Endothelial cell of umbilical vein (primary cell): ENCODE results near the gene TLDC2. TPM values are rescaled to one million over a fixed set of nuclear protein-coding genes. Genes with fewer than 3 reads are reported as not detected.

ENCODE experiments used
- BruUV-seq: library from RNA; stranded (reverse); fragments of 400-500 nt; replicated peaks from 2 replicates; lab custom pipeline; 2021; lab: Mats Ljungman, UMichigan
- CTCF ChIA-PET: fragments of 300-600, 350-600 bp; sonication (Branson Sonifier 250); formaldehyde crosslinking; loops from one replicate; lab custom pipeline; 2021; ENCODE audit warnings: antibody characterized with exemption, inconsistent platforms; lab: Charles Lee
- POLR2A ChIA-PET: fragments of 300-600, 350-600 bp; sonication (Branson Sonifier 250); formaldehyde crosslinking; loops from one replicate; lab custom pipeline; 2021; ENCODE audit warnings: antibody characterized with exemption, inconsistent platforms; lab: Charles Lee
- DNase-seq: peaks from one replicate; pipeline ENCODE4 v3.0.0-alpha.2; 2011; ENCODE audit warnings: low read depth, low spot score
- FAIRE-seq: peaks from 2 replicates; lab custom pipeline; 2011; peaks lifted over from hg19 to GRCh38; lab: Jason Lieb, UNC
- H2AFZ ChIP-seq: 2 replicates; pipeline ENCODE4 v1.6.0; 2012; ENCODE audit warnings: low read depth, low read length, control low read depth, inconsistent platforms
- H3K27ac ChIP-seq: 2 replicates; pipeline ENCODE4 v1.5.1; 2011; ENCODE audit warnings: low read depth, mild to moderate bottlenecking, control low read depth, low read length, moderate library complexity; ENCODE audit not compliant: insufficient read depth
- H3K27me3 ChIP-seq, 2 experiments: 2 replicates each; pipeline versions ENCODE4 v1.6.0 to v1.6.1; 2011; ENCODE audit warnings: low read length in 2 of 2, mixed read lengths in 1 of 2; ENCODE audit not compliant: control insufficient read depth in 2 of 2, insufficient read depth in 2 of 2
- H3K36me3 ChIP-seq, 2 experiments: 2 replicates in 1 of 2; 3 replicates in 1 of 2; pipeline ENCODE4 v1.5.1; 2011; ENCODE audit warnings: low read length in 2 of 2, mild to moderate bottlenecking in 1 of 2, moderate library complexity in 1 of 2; ENCODE audit not compliant: control insufficient read depth in 2 of 2, insufficient read depth in 2 of 2; ENCODE audit errors: extremely low read depth in 1 of 2
- H3K4me1 ChIP-seq: 3 replicates; pipeline ENCODE4 v1.5.1; 2011; ENCODE audit warnings: mild to moderate bottlenecking, low read length; ENCODE audit not compliant: control insufficient read depth, insufficient read depth; ENCODE audit errors: extremely low read depth
- H3K4me2 ChIP-seq: 2 replicates; pipeline ENCODE4 v1.6.1; 2011; ENCODE audit warnings: low read length, control low read depth, mixed read lengths; ENCODE audit not compliant: insufficient read depth
- H3K4me3 ChIP-seq, 3 experiments: fragments of 200-600 bp in 1 of 3; sonication (generic), shearing (Covaris generic) in 1 of 3; replicated peaks in 1 of 3; 2 replicates each; pipeline ENCODE4 v1.5.1; 2011 to 2016; ENCODE audit warnings: control low read depth in 3 of 3, low read length in 3 of 3, mild to moderate bottlenecking in 2 of 3, inconsistent platforms in 1 of 3, low read depth in 1 of 3, moderate library complexity in 1 of 3; ENCODE audit not compliant: insufficient read depth in 1 of 3
- H3K79me2 ChIP-seq: 2 replicates; pipeline ENCODE4 v1.6.0; 2012; ENCODE audit warnings: low read length, inconsistent platforms; ENCODE audit not compliant: control insufficient read depth, insufficient read depth
- H3K9ac ChIP-seq: replicated peaks from 2 replicates; pipeline ENCODE3; 2011; ENCODE audit warnings: low read length, control low read depth; ENCODE audit not compliant: insufficient read depth; ENCODE audit errors: extremely low read depth
- H3K9me1 ChIP-seq: replicated peaks from 3 replicates; pipeline ENCODE4 v1.6.0; 2011; ENCODE audit warnings: mild to moderate bottlenecking, low read length; ENCODE audit not compliant: control insufficient read depth, insufficient read depth; ENCODE audit errors: extremely low read depth
- H3K9me3 ChIP-seq: replicated peaks from 2 replicates; pipeline ENCODE4 v1.5.1; 2012; ENCODE audit warnings: low read length, inconsistent platforms; ENCODE audit not compliant: control insufficient read depth, insufficient read depth
- H4K20me1 ChIP-seq: replicated peaks from 2 replicates; pipeline ENCODE3; 2011; ENCODE audit warnings: mild to moderate bottlenecking, low read length; ENCODE audit not compliant: control insufficient read depth, insufficient read depth; ENCODE audit errors: extremely low read depth
- EZH2 ChIP-seq: IDR thresholded peaks from 2 replicates; pipeline ENCODE4 v1.6.1; 2012; ENCODE audit warnings: borderline replicate concordance, low read depth, mild to moderate bottlenecking, moderate library complexity, low read length, inconsistent platforms; ENCODE audit not compliant: severe bottlenecking
- FOS ChIP-seq: IDR thresholded peaks from 2 replicates; pipeline ENCODE4 v1.6.1; 2011; ENCODE audit warnings: mild to moderate bottlenecking, low read length, moderate library complexity, borderline replicate concordance; ENCODE audit not compliant: insufficient read depth
- GATA2 ChIP-seq: IDR thresholded peaks from 2 replicates; pipeline ENCODE4 v1.7.0; 2011; ENCODE audit warnings: low read depth, mild to moderate bottlenecking, moderate library complexity, mixed read lengths, low read length; ENCODE audit not compliant: insufficient read length, insufficient read depth
- POLR2A ChIP-seq: IDR thresholded peaks from 2 replicates; pipeline ENCODE4 v1.6.1; 2012; ENCODE audit warnings: low read depth, mild to moderate bottlenecking, control low read depth, low read length
- POLR2AphosphoS5 ChIP-seq: IDR thresholded peaks from 2 replicates; pipeline ENCODE4 v1.6.1; 2012; ENCODE audit warnings: low read depth, mild to moderate bottlenecking, control low read depth, low read length, moderate library complexity; ENCODE audit not compliant: insufficient read depth
- dilution Hi-C: fragments of 300-500 bp; cut with MboI; formaldehyde crosslinking; loops from one replicate; pipeline ENCODE4 v1.15.0; 2019; ENCODE audit warnings: low sequenced_read_pairs; ENCODE audit not compliant: extremely low pct_ligation_motif_present
- intact Hi-C: fragments of 100-400 bp; cut with micrococcal nuclease; formaldehyde crosslinking; loops from one replicate; pipeline ENCODE4 v1.10.0; 2022
- polyA plus RNA-seq, 4 experiments: library from polyadenylated mRNA; depleted of rRNA in 3 of 4; stranded (reverse) in 3 of 4; unstranded in 1 of 4; fragments of >200 nt; gene quantifications; 2 replicates each; pipeline versions ENCODE4 v1.2.1 to v1.2.3, GENCODE V29; 2011 to 2012; ENCODE audit warnings: missing spikeins in 1 of 4
- total RNA-seq: library from RNA; stranded (reverse); gene quantifications from 2 replicates; pipeline ENCODE4 v1.2.3, GENCODE V29; 2021
- TF ChIP-seq, protein P1 (sequence below): IDR thresholded peaks from 2 replicates; pipeline ENCODE4 v1.6.1; 2011; ENCODE audit not compliant: insufficient read depth, insufficient read length
- TF ChIP-seq, protein P2 (sequence below), 2 donors: IDR thresholded peaks; 1 replicate in 1 of 2; 2 replicates in 1 of 2; pipeline ENCODE4 v1.5.1; 2011; ENCODE audit warnings: low read length in 2 of 2, mild to moderate bottlenecking in 2 of 2, moderate library complexity in 2 of 2, control low read depth in 1 of 2, inconsistent platforms in 1 of 2, low read depth in 1 of 2; ENCODE audit not compliant: insufficient read depth in 1 of 2; ENCODE audit errors: extremely low read depth in 1 of 2

TLDC2 gene
- total and polyA plus RNA-seq, 2 donors (not counting 3 experiments of a cell fraction or from before 2014, with no cell fraction given), result not detected

DNA sequence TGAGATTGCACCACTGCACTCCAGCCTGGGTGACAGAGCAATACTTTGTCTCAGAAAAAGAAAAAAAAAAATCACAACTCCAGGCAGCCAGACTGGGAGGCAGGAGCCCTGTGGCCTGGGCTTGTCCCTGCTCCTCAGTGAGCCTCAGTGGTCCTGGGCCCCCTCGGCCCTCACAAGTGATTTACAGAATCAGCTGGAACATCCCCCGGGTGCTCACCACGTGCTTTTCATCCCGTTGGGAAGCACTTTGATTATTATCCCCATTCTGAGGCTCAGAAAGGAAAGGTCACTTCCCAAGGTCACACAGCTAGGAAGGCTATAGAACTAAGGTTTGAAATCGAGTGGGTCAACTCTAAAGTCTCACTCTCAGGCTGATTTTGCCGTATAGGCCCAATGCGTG, 43.1 kb upstream of the TLDC2 start:
- Histone ChIP-seq H3K9ac (no peak overlapping the region), H3K4me2 (no peak overlapping the region), H3K4me3 (no peak overlapping the region), H3K27me3 (no peaks in the 10 kb centered on the region), H3K79me2 (peaks cover 7% of the 10 kb centered on the region), H3K27ac (peak overlapping the region; percentile 39), H3K36me3 (peaks cover 11 to 12% of the 10 kb centered on the region in 2 experiments), H2AFZ (no peak overlapping the region), H3K9me3 (no peaks in the 10 kb centered on the region), H4K20me1 (no peaks in the 10 kb centered on the region), H3K9me1 (no peaks in the 10 kb centered on the region), H3K4me1 (peaks cover 41% of the 10 kb centered on the region)
- TF ChIP-seq, protein P1, sequence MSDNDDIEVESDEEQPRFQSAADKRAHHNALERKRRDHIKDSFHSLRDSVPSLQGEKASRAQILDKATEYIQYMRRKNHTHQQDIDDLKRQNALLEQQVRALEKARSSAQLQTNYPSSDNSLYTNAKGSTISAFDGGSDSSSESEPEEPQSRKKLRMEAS, result no peak
- TF ChIP-seq POLR2AphosphoS5 (no peak), POLR2A (no peak), GATA2 (no peak), FOS (no peak), EZH2 (no peak)
- TF ChIP-seq, protein P2, sequence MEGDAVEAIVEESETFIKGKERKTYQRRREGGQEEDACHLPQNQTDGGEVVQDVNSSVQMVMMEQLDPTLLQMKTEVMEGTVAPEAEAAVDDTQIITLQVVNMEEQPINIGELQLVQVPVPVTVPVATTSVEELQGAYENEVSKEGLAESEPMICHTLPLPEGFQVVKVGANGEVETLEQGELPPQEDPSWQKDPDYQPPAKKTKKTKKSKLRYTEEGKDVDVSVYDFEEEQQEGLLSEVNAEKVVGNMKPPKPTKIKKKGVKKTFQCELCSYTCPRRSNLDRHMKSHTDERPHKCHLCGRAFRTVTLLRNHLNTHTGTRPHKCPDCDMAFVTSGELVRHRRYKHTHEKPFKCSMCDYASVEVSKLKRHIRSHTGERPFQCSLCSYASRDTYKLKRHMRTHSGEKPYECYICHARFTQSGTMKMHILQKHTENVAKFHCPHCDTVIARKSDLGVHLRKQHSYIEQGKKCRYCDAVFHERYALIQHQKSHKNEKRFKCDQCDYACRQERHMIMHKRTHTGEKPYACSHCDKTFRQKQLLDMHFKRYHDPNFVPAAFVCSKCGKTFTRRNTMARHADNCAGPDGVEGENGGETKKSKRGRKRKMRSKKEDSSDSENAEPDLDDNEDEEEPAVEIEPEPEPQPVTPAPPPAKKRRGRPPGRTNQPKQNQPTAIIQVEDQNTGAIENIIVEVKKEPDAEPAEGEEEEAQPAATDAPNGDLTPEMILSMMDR (IDR thresholded peaks at IDR 0.05; ENCODE audit: extremely low read depth in 1 of 2, insufficient read depth in 1 of 2, low read depth in 1 of 2, low read length in 2 of 2), result no peak
- dilution Hi-C loops, result no loop called here
- ChIA-PET CTCF (interaction anchor here (1.5 to 4.3 kb wide), 2 partner anchors 24 to 31 kb away, joined by 5 to 46 read pairs; a partner anchor contains a TSS), POLR2A (no interaction called here)
- BruUV-seq, result no TSS peak
- intact Hi-C loops, result no loop called here
- DNase-seq, result no peak
- FAIRE-seq, result no peak
